Keratinocyte (primary cell): ENCODE results near the gene LNPEP. TPM values are rescaled to one million over a fixed set of nuclear protein-coding genes. Genes with fewer than 3 reads are reported as not detected.

Experiments
- DNase-seq: peaks from one replicate; pipeline ENCODE4 v3.0.0-alpha.2; 2011; ENCODE audit warnings: low read depth, missing footprints, low spot score
- FAIRE-seq: peaks from 2 replicates; lab custom pipeline; 2011; peaks lifted over from hg19 to GRCh38; lab: Jason Lieb, UNC
- H2AFZ ChIP-seq: 2 replicates; pipeline ENCODE4 v1.6.0; 2012; ENCODE audit warnings: low read length, control low read depth, inconsistent platforms; ENCODE audit not compliant: control insufficient read depth
- H3K27ac ChIP-seq: 2 replicates; pipeline ENCODE4 v1.5.1; 2011; ENCODE audit warnings: low read length; ENCODE audit not compliant: control insufficient read depth, insufficient read depth
- H3K27me3 ChIP-seq: 3 replicates; pipeline ENCODE4 v1.6.0; 2011; ENCODE audit warnings: low read length; ENCODE audit not compliant: control insufficient read depth, insufficient read depth; ENCODE audit errors: extremely low read depth
- H3K36me3 ChIP-seq, 2 experiments: 2 replicates in 1 of 2; 3 replicates in 1 of 2; pipeline ENCODE4 v1.5.1; 2011; ENCODE audit warnings: low read length in 2 of 2, mild to moderate bottlenecking in 1 of 2; ENCODE audit not compliant: control insufficient read depth in 2 of 2, insufficient read depth in 2 of 2; ENCODE audit errors: extremely low read depth in 1 of 2
- H3K4me1 ChIP-seq: 3 replicates; pipeline ENCODE4 v1.5.1; 2011; ENCODE audit warnings: low read length; ENCODE audit not compliant: control insufficient read depth, insufficient read depth; ENCODE audit errors: extremely low read depth
- H3K4me2 ChIP-seq: 3 replicates; pipeline ENCODE4 v1.6.0; 2011; ENCODE audit warnings: low read depth, low read length; ENCODE audit not compliant: control insufficient read depth, insufficient read depth; ENCODE audit errors: extremely low read depth
- H3K4me3 ChIP-seq, 3 experiments: fragments of 200-600 bp in 1 of 3; sonication (generic) in 1 of 3; 2 replicates in 2 of 3; 3 replicates in 1 of 3; pipeline ENCODE4 v1.5.1; 2011 to 2016; ENCODE audit warnings: low read length in 3 of 3, mild to moderate bottlenecking in 3 of 3, control low read depth in 2 of 3, inconsistent platforms in 1 of 3, low read depth in 1 of 3, mixed read lengths in 1 of 3, mixed run types in 1 of 3, moderate library complexity in 1 of 3; ENCODE audit not compliant: control insufficient read depth in 2 of 3, insufficient read depth in 2 of 3; ENCODE audit errors: extremely low read depth in 1 of 3
- H3K79me2 ChIP-seq: 2 replicates; pipeline ENCODE4 v1.6.0; 2012; ENCODE audit warnings: low read length; ENCODE audit not compliant: control insufficient read depth, insufficient read depth
- H3K9ac ChIP-seq: 3 replicates; pipeline ENCODE4 v1.6.0; 2011; ENCODE audit warnings: low read length; ENCODE audit not compliant: control insufficient read depth, insufficient read depth; ENCODE audit errors: extremely low read depth
- H3K9me1 ChIP-seq: 3 replicates; pipeline ENCODE4 v1.6.0; 2011; ENCODE audit warnings: low read length; ENCODE audit not compliant: control insufficient read depth, insufficient read depth; ENCODE audit errors: extremely low read depth
- H3K9me3 ChIP-seq: 2 replicates; pipeline ENCODE4 v1.5.1; 2012; ENCODE audit warnings: low read depth, low read length; ENCODE audit not compliant: control insufficient read depth
- H4K20me1 ChIP-seq: 3 replicates; pipeline ENCODE4 v1.6.0; 2011; ENCODE audit warnings: low read length; ENCODE audit not compliant: control insufficient read depth, insufficient read depth; ENCODE audit errors: extremely low read depth
- EZH2 ChIP-seq: IDR thresholded peaks from one replicate; pipeline ENCODE4 v1.6.1; 2012; ENCODE audit warnings: inconsistent platforms, mild to moderate bottlenecking, low read length, moderate library complexity
- dilution Hi-C: fragments of 300-500 bp; cut with MboI; formaldehyde crosslinking; loops from one replicate; pipeline ENCODE4 v1.7.0; 2020; ENCODE audit warnings: low sequenced_read_pairs; ENCODE audit not compliant: extremely low pct_ligation_motif_present
- polyA plus RNA-seq, 5 experiments: library from polyadenylated mRNA; depleted of rRNA in 3 of 5; stranded (reverse) in 3 of 5; stranded (forward) in 1 of 5; unstranded in 1 of 5; fragments of >200 nt; gene quantifications; 1 replicate in 1 of 5; 2 replicates in 3 of 5; 3 replicates in 1 of 5; pipeline versions ENCODE4 v1.2.1 to v1.2.3, GENCODE V29; 2011 to 2012; ENCODE audit warnings: missing spikeins in 2 of 5, low read depth in 1 of 5, low replicate concordance in 1 of 5
- TF ChIP-seq, protein P1 (sequence below), 3 experiments: IDR thresholded peaks in 1 of 3; conservative IDR thresholded peaks in 1 of 3; optimal IDR thresholded peaks in 1 of 3; 2 replicates in 2 of 3; 3 replicates in 1 of 3; pipeline versions ENCODE3 to v1.5.1; 2011; ENCODE audit warnings: low read length in 3 of 3, mild to moderate bottlenecking in 3 of 3, moderate library complexity in 2 of 3, control low read depth in 1 of 3, inconsistent platforms in 1 of 3; ENCODE audit not compliant: insufficient read depth in 2 of 3; ENCODE audit errors: extremely low read depth in 1 of 3

LNPEP gene
- polyA plus RNA-seq, 1 donor (not counting 4 experiments of a cell fraction or from before 2014, with no cell fraction given): 26.6 TPM

GRCh38 chr5:97010606-97011005 is 74.7 kb downstream of the LNPEP start:
- dilution Hi-C loops: no loop called here
- H3K36me3 ChIP-seq: peaks cover 0 to 5% of the 10 kb centered on the region in 2 experiments
- H3K79me2 ChIP-seq: no peaks in the 10 kb centered on the region
- no peak overlapping the region for H3K27ac ChIP-seq
- FAIRE-seq (no peak), DNase-seq (no peak)
- H3K9me3 ChIP-seq: no peaks in the 10 kb centered on the region
- H3K9me1 ChIP-seq: no peaks in the 10 kb centered on the region
- TF ChIP-seq EZH2: no peak
- TF ChIP-seq, protein P1, sequence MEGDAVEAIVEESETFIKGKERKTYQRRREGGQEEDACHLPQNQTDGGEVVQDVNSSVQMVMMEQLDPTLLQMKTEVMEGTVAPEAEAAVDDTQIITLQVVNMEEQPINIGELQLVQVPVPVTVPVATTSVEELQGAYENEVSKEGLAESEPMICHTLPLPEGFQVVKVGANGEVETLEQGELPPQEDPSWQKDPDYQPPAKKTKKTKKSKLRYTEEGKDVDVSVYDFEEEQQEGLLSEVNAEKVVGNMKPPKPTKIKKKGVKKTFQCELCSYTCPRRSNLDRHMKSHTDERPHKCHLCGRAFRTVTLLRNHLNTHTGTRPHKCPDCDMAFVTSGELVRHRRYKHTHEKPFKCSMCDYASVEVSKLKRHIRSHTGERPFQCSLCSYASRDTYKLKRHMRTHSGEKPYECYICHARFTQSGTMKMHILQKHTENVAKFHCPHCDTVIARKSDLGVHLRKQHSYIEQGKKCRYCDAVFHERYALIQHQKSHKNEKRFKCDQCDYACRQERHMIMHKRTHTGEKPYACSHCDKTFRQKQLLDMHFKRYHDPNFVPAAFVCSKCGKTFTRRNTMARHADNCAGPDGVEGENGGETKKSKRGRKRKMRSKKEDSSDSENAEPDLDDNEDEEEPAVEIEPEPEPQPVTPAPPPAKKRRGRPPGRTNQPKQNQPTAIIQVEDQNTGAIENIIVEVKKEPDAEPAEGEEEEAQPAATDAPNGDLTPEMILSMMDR (optimal IDR thresholded peaks at IDR 0.05 in 1 of 3, IDR thresholded peaks at IDR 0.05 in 1 of 3, conservative IDR thresholded peaks at IDR 0.05 in 1 of 3; ENCODE audit: extremely low read depth in 1 of 3, insufficient read depth in 2 of 3, low read length in 3 of 3): no peak
- H3K9ac ChIP-seq: no peak overlapping the region
- no peak overlapping the region for H3K4me3 ChIP-seq
- no peak overlapping the region for H3K4me2 ChIP-seq
- no peaks in the 10 kb centered on the region for H3K4me1 ChIP-seq
- no peaks in the 10 kb centered on the region for H3K27me3 ChIP-seq
- no peaks in the 10 kb centered on the region for H4K20me1 ChIP-seq
- H2AFZ ChIP-seq: no peak overlapping the region

DNA sequence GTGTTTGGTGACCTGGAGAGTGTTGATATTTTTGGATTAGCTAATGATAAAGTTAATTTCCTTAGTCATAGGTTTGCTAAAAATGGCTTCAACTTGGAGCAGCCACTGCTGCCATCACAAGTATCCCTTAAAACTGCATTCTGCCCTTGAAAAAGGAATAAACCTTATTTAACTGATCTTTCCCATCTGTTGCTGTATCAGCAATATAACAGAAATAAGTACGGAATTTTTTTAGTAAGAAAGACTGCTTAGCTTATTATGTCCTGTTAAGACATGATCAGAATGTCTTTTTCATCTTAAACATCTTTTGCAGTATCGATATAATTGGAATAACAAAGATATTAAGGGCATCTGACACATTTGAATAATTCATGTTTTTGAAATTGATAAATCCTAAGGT is 75.7 kb downstream of the LNPEP start:
- Histone ChIP-seq H3K4me3 (no peak overlapping the region), H3K9ac (no peak overlapping the region), H3K9me1 (no peaks in the 10 kb centered on the region), H3K4me2 (no peak overlapping the region), H4K20me1 (no peaks in the 10 kb centered on the region), H3K27ac (no peak overlapping the region), H3K79me2 (no peaks in the 10 kb centered on the region), H3K4me1 (no peaks in the 10 kb centered on the region), H2AFZ (no peak overlapping the region), H3K36me3 (peaks cover 0 to 8% of the 10 kb centered on the region in 2 experiments), H3K27me3 (no peaks in the 10 kb centered on the region), H3K9me3 (no peaks in the 10 kb centered on the region)
- TF ChIP-seq, protein P1 (optimal IDR thresholded peaks at IDR 0.05 in 1 of 3, IDR thresholded peaks at IDR 0.05 in 1 of 3, conservative IDR thresholded peaks at IDR 0.05 in 1 of 3; ENCODE audit: extremely low read depth in 1 of 3, insufficient read depth in 2 of 3, low read length in 3 of 3): no peak
- TF ChIP-seq EZH2: no peak
- DNase-seq (no peak), FAIRE-seq (no peak)
- dilution Hi-C loops: no loop called here
